HCT116 (cell line): Measurements from ENCODE around the gene LIPG.

ENCODE experiments used
- CTCF ChIP-seq, 3 experiments: fragments of 200-600 bp in 1 of 3; sonication (generic) in 1 of 3; IDR thresholded peaks in 2 of 3; conservative IDR thresholded peaks in 1 of 3; 2 replicates each; pipeline ENCODE4 v1.5.1; 2012 to 2017; ENCODE audit warnings: low read depth in 2 of 3, low read length in 2 of 3, antibody characterized with exemption in 1 of 3, borderline replicate concordance in 1 of 3, control low read depth in 1 of 3, mild to moderate bottlenecking in 1 of 3, mixed read lengths in 1 of 3, mixed run types in 1 of 3, moderate library complexity in 1 of 3; ENCODE audit not compliant: insufficient read depth in 1 of 3
- ELF1 ChIP-seq: IDR thresholded peaks from 2 replicates; pipeline ENCODE4 v1.6.1; 2012; ENCODE audit warnings: low read depth, borderline replicate concordance
- EZH2 ChIP-seq: fragments of 200-600 bp; sonication (generic); IDR thresholded peaks from 2 replicates; pipeline ENCODE4 v1.6.1; 2017; ENCODE audit warnings: antibody characterized with exemption, mixed run types
- EZH2phosphoT487 ChIP-seq: fragments of 200-600 bp; IDR thresholded peaks from 2 replicates; pipeline ENCODE4 v1.6.1; 2018; ENCODE audit warnings: antibody characterized with exemption, borderline replicate concordance
- POLR2A ChIP-seq: IDR thresholded peaks from 2 replicates; pipeline ENCODE4 v1.7.0; 2011; ENCODE audit warnings: borderline replicate concordance; ENCODE audit not compliant: insufficient read depth, insufficient read length; ENCODE audit errors: extremely low read depth
- YY1 ChIP-seq: IDR thresholded peaks from 2 replicates; pipeline ENCODE4 v1.6.1; 2011; ENCODE audit warnings: low read length, low read depth, moderate library complexity, mild to moderate bottlenecking; ENCODE audit not compliant: insufficient replicate concordance; ENCODE audit errors: extremely low read depth

DNA sequence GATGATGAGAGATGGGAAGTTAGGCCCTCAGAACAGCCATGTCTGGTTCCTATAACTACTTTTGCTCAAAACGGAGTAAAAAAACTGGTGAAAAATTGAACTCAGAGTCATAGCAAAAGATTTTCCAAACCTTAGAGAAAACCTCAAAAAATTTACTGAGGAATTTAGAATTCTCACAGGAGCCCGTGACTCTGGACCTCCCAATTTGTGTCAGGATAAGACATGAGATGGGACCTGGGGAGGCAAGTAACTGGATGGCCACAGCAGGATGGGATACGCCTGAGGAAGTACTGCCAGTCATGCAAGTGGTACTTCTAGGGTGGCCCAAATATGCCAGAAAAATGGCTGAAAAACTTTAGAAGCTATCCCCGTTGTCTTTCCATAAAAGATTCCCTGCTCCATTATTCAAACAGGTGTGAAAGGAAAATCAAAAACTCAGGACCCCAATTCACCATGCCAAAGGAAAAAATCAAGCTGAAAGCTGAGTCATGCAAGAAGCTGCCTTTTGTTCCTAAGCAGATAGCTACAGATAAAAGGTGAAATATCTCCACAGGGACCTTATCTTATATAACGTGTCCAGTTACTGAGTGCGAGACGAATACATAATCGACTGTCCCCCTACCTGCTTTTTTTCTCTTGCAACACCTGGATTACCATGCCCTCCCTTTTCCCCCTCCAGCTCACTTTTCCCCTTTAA lies 34.1 kb upstream of the LIPG start:
- TF ChIP-seq YY1: no peak
- TF ChIP-seq EZH2: no peak
- no peak for TF ChIP-seq CTCF (IDR thresholded peaks at IDR 0.05 in 2 of 3, conservative IDR thresholded peaks at IDR 0.05 in 1 of 3; ENCODE audit: borderline replicate concordance in 1 of 3, insufficient read depth in 1 of 3, low read depth in 2 of 3, low read length in 2 of 3)
- TF ChIP-seq ELF1: no peak
- TF ChIP-seq EZH2phosphoT487: no peak
- no peak for TF ChIP-seq POLR2A
